A549 treated with ZK216348 at 1 μM for 4 hours (cell line): ENCODE results near the gene HES3. TPM values are rescaled to one million over a fixed set of nuclear protein-coding genes. Genes with fewer than 3 reads are reported as not detected.

ENCODE experiments used
- total RNA-seq: library from RNA; stranded (reverse); fragments of 200-300 nt; extraction: Qiagen RNA extraction; gene quantifications from 5 replicates; pipeline ENCODE4 v1.2.3, GENCODE V29; 2022; ENCODE audit warnings: low read depth

HES3 gene
- total RNA-seq = not detected in 5 replicates

DNA sequence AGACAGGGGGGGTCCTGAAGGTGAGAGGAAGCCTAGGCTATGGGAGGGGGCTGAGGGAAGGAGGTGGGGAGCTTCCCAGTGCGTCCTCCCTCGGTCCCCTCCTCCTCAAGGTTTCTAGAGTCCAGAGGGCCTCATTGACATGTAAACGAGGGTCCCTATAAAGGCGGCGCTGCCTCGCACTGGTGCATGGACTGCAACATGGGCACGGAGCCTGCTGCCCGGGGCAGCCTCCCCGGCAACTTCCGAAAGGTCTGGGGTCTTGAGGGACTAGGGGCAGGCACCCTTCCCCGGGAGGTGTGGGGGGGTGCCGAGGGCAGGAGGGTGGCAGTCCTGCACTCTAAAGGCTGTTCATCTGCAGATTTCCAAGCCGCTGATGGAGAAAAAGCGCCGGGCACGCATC is at the start of gene HES3:
Gene HES3, plus strand, starts transcription at position 187 of the 400 bp plus-strand sequence. Its CDS starts 187 bp downstream, at position 374.

DNA sequence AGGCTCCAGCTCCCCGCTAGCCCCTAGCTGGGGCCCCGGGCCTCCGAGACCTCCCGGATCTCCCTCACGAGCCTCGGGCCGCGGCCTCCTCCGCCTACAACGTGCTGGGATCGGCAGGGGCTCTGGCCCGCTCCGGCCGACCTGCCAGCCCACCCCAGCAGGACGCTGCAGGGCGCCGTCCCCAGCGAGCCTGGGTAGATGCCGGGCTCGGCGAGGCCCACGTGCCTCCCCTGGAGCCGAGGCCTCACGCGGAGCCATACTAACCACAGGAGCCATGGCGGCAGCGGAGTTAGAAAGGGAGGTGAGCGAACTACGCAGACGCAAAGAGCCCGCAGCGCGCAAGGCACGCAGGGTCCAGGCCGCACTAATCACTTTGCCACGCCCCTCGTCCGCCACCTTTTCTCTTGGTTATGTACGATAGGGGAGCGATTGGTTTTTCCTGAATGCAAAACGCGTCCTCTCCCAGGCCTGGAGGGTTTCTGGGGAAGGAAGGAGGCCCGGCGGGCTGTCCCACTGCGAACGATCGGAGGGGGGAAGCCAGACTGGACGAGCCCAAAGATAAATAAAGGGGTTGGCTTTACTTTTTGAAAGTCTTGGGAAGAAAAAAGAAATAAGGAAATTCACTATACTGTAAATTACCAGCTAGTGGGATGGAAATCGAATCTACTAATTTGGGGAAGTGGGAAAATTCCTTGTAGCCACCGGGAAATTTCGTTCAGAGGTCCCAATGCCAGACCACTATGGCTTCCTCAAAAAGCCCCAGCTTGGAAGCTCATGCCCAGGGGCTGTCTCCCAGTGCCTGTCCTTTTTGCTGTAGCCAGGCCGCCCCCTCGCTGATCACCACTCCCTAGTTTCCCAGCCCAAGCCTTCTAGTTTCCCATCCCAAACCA is 44.4 kb upstream of the HES3 start, which contains the start of gene RPL22:
Gene RPL22, minus strand, starts transcription at position 298 of the 890 bp plus-strand sequence. Its CDS starts 22 bp downstream, at position 276.

DNA sequence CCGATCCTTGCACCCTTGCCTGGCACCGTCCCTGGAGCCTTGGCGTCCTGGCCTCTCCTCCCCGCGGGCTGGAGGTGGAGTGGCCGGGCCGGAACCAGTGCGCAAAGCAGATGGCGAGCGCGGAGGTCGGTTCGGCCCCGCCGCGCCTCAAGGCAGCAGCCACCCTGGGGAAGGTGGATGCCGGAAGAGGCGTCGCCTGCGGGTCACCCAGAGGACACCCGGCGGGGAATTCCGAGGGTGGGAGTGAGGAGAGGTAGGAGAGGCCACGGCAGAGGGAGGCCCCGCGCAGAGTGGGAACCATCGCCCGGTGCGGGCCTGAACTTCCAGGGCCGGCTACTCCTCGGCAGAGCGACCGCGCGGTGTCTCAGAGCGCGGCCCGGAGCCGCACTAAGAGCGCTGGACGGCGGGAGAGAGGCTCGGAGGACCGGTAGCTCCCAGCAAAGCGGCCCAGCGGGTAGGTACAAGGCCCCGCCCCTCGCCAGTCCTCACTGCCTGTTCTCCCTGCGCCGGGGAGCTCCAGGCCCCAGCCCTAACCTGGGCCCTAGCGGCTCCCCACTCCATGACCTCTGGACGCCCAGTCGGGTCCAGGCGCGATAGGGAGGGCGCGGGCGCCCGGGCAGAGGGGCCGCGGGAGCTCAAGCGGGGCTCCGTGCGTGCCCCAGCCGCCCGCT is 38.0 kb upstream of the HES3 start, which contains the start of gene RNF207:
Gene RNF207, plus strand, starts transcription at position 271 of the 671 bp plus-strand sequence. CDS start 417 bp downstream, outside the sequence.

GRCh38 chr1:6260961-6261614 is 17.1 kb downstream of the HES3 start, which contains the start of gene GPR153:
TSS of gene GPR153 (minus strand) at chr1:6261098. CDS start at chr1:6254905, 6,193 bp downstream.

Other genes starting within 250 kb of the HES3 start
- 6.2 to 10.0 TPM (median 7.2 TPM) in 5 replicates for gene KCNAB2, start 198.3 kb upstream of the HES3 start, total RNA-seq
- 0.90 to 1.4 TPM (median 1.3 TPM) in 5 replicates for gene CHD5, start 63.9 kb upstream of the HES3 start, total RNA-seq
- gene RPL22, start 44.6 kb upstream of the HES3 start, total RNA-seq = 386 to 657 TPM (median 438 TPM) in 5 replicates
- gene RNF207, start 38.1 kb upstream of the HES3 start, total RNA-seq = 7.9 to 22.6 TPM (median 13.3 TPM) in 5 replicates
- 47.3 to 63.4 TPM (median 58.1 TPM) in 5 replicates for gene ICMT, start 8.2 kb upstream of the HES3 start, total RNA-seq
- gene GPR153, start 16.9 kb downstream of the HES3 start, total RNA-seq = 1.3 to 2.6 TPM (median 2.0 TPM) in 5 replicates
- 45.4 to 93.5 TPM (median 86.6 TPM) in 5 replicates for gene ACOT7, start 149.6 kb downstream of the HES3 start, total RNA-seq
- gene HES2, start 175.7 kb downstream of the HES3 start, total RNA-seq = 2.2 to 5.3 TPM (median 4.2 TPM) in 5 replicates
- 0.17 to 0.54 TPM (median 0.40 TPM) in 4 of 5 replicates, not detected in the other for gene ESPN, start 180.6 kb downstream of the HES3 start, total RNA-seq
- 2.8 to 5.1 TPM (median 3.7 TPM) in 5 replicates for gene TNFRSF25, start 222.0 kb downstream of the HES3 start, total RNA-seq
- 1.8 to 5.2 TPM (median 3.3 TPM) in 5 replicates for gene PLEKHG5, start 247.5 kb downstream of the HES3 start, total RNA-seq